HEK293 (cell line): Measurements from ENCODE around the gene PPA1.

Experiments
- CTCF ChIA-PET: fragments of 350-600 bp; formaldehyde crosslinking; extraction: SDS; loops from one replicate; lab custom pipeline; 2021; ENCODE audit warnings: antibody characterized with exemption; lab: Yijun Ruan, JAX
- POLR2A ChIA-PET: fragments of 300-600 bp; formaldehyde crosslinking; extraction: SDS; loops from one replicate; lab custom pipeline; 2020; ENCODE audit warnings: antibody characterized with exemption, inconsistent platforms; lab: Yijun Ruan, JAX
- H3K27ac ChIP-seq: fragments of 200-500 bp; sonication (Bioruptor generic); 2 replicates; pipeline ENCODE4 v1.5.1; 2014; ENCODE audit warnings: low read depth, low read length, control low read depth, inconsistent platforms; ENCODE audit errors: extremely low read depth
- H3K36me3 ChIP-seq, 2 experiments: fragments of 200-500 bp in 1 of 2; sonication (Bioruptor generic) in 1 of 2; 1 replicate in 1 of 2; 2 replicates in 1 of 2; pipeline ENCODE4 v1.5.1; 2014 to 2017; ENCODE audit warnings: inconsistent platforms in 2 of 2, low read length in 2 of 2; ENCODE audit not compliant: control insufficient read depth in 2 of 2, insufficient read depth in 1 of 2
- H3K4me1 ChIP-seq: fragments of 200-500 bp; sonication (Bioruptor generic); 2 replicates; pipeline ENCODE4 v1.5.1; 2014; ENCODE audit warnings: mild to moderate bottlenecking, low read length, inconsistent platforms; ENCODE audit not compliant: control insufficient read depth, insufficient read depth
- H3K4me3 ChIP-seq: 2 replicates; pipeline ENCODE4 v1.5.1; 2011; ENCODE audit warnings: low read depth, mild to moderate bottlenecking, control low read depth, low read length, moderate library complexity
- H3K9me3 ChIP-seq: fragments of 200-500 bp; sonication (Bioruptor generic); 2 replicates; pipeline ENCODE4 v1.5.1; 2014; ENCODE audit warnings: low read depth, low read length, inconsistent platforms; ENCODE audit not compliant: control insufficient read depth, insufficient read depth
- GLIS2 ChIP-seq: fragments of 450-650 bp; formaldehyde crosslinking; IDR thresholded peaks from 2 replicates; pipeline ENCODE4 v1.5.1; 2016; ENCODE audit warnings: missing biosample characterization, missing genetic modification characterization
- KLF16 ChIP-seq: fragments of 450-650 bp; formaldehyde crosslinking; IDR thresholded peaks from 2 replicates; pipeline ENCODE4 v1.5.1; 2017; ENCODE audit warnings: missing biosample characterization, missing genetic modification characterization
- OVOL3 ChIP-seq: fragments of 450-650 bp; formaldehyde crosslinking; IDR thresholded peaks from 2 replicates; pipeline ENCODE4 v1.5.1; 2016; ENCODE audit warnings: missing biosample characterization, missing genetic modification characterization
- PRDM1 ChIP-seq: fragments of 450-650 bp; formaldehyde crosslinking; IDR thresholded peaks from 2 replicates; pipeline ENCODE4; 2016; ENCODE audit warnings: missing biosample characterization, missing genetic modification characterization
- REPIN1 ChIP-seq: fragments of 450-650 bp; formaldehyde crosslinking; IDR thresholded peaks from 2 replicates; pipeline ENCODE4 v1.5.1; 2017; ENCODE audit warnings: missing biosample characterization, missing genetic modification characterization, low read depth
- SP7 ChIP-seq: fragments of 450-650 bp; formaldehyde crosslinking; IDR thresholded peaks from 2 replicates; pipeline ENCODE4 v1.5.1; 2016; ENCODE audit warnings: missing biosample characterization, missing genetic modification characterization
- ZBTB1 ChIP-seq: fragments of 450-650 bp; formaldehyde crosslinking; IDR thresholded peaks from 2 replicates; pipeline ENCODE4 v1.5.1; 2016; ENCODE audit warnings: missing biosample characterization, missing genetic modification characterization
- ZBTB20 ChIP-seq: fragments of 450-650 bp; formaldehyde crosslinking; IDR thresholded peaks from 2 replicates; pipeline ENCODE4 v1.5.1; 2016; ENCODE audit warnings: missing biosample characterization, missing genetic modification characterization
- ZBTB21 ChIP-seq: fragments of 450-650 bp; formaldehyde crosslinking; IDR thresholded peaks from 2 replicates; pipeline ENCODE4 v1.5.1; 2017; ENCODE audit warnings: missing biosample characterization, missing genetic modification characterization
- ZBTB48 ChIP-seq: fragments of 450-650 bp; formaldehyde crosslinking; IDR thresholded peaks from 2 replicates; pipeline ENCODE4 v1.5.1; 2016; ENCODE audit warnings: missing biosample characterization, missing genetic modification characterization
- ZBTB8A ChIP-seq: fragments of 450-650 bp; formaldehyde crosslinking; IDR thresholded peaks from 2 replicates; pipeline ENCODE4 v1.5.1; 2016; ENCODE audit warnings: missing biosample characterization, missing genetic modification characterization
- ZFP69B ChIP-seq: fragments of 450-650 bp; formaldehyde crosslinking; IDR thresholded peaks from 2 replicates; pipeline ENCODE4 v1.5.1; 2016; ENCODE audit warnings: missing biosample characterization, missing genetic modification characterization
- ZNF121 ChIP-seq: fragments of 450-650 bp; formaldehyde crosslinking; IDR thresholded peaks from 2 replicates; pipeline ENCODE4 v1.5.1; 2016; ENCODE audit warnings: missing biosample characterization, missing genetic modification characterization
- ZNF335 ChIP-seq: fragments of 450-650 bp; formaldehyde crosslinking; conservative IDR thresholded peaks from 2 replicates; pipeline ENCODE4 v1.5.1; 2016; ENCODE audit warnings: missing biosample characterization, missing genetic modification characterization
- ZNF391 ChIP-seq: fragments of 450-650 bp; formaldehyde crosslinking; IDR thresholded peaks from 2 replicates; pipeline ENCODE4 v1.5.1; 2016; ENCODE audit warnings: low read depth, missing biosample characterization, missing genetic modification characterization, borderline replicate concordance
- ZNF423 ChIP-seq: fragments of 450-650 bp; formaldehyde crosslinking; IDR thresholded peaks from 2 replicates; pipeline ENCODE4 v1.5.1; 2016; ENCODE audit warnings: missing biosample characterization, missing genetic modification characterization
- ZNF501 ChIP-seq: fragments of 450-650 bp; formaldehyde crosslinking; IDR thresholded peaks from 2 replicates; pipeline ENCODE4 v1.5.1; 2016; ENCODE audit warnings: missing biosample characterization, missing genetic modification characterization
- ZNF555 ChIP-seq: fragments of 450-650 bp; formaldehyde crosslinking; conservative IDR thresholded peaks from 2 replicates; pipeline ENCODE4 v1.5.1; 2017; ENCODE audit warnings: missing biosample characterization, mild to moderate bottlenecking, missing genetic modification characterization, inconsistent platforms
- ZNF621 ChIP-seq: fragments of 450-650 bp; formaldehyde crosslinking; IDR thresholded peaks from 2 replicates; pipeline ENCODE4 v1.5.1; 2017; ENCODE audit warnings: missing biosample characterization, missing genetic modification characterization
- ZNF626 ChIP-seq: fragments of 450-650 bp; sonication (Bioruptor Pico); formaldehyde crosslinking; IDR thresholded peaks from 2 replicates; pipeline ENCODE4 v1.5.1; 2018; ENCODE audit warnings: missing biosample characterization, missing genetic modification characterization, inconsistent platforms
- ZNF785 ChIP-seq: fragments of 450-650 bp; formaldehyde crosslinking; IDR thresholded peaks from 2 replicates; pipeline ENCODE4 v1.5.1; 2016; ENCODE audit warnings: missing biosample characterization, missing genetic modification characterization
- ZSCAN23 ChIP-seq: fragments of 450-650 bp; formaldehyde crosslinking; IDR thresholded peaks from 2 replicates; pipeline ENCODE4 v1.5.1; 2016; ENCODE audit warnings: missing biosample characterization, missing genetic modification characterization
- TF ChIP-seq, protein P1 (sequence below): fragments of 450-650 bp; formaldehyde crosslinking; optimal IDR thresholded peaks from 2 replicates; pipeline ENCODE3; 2016; ENCODE audit warnings: missing biosample characterization, mild to moderate bottlenecking, missing genetic modification characterization
- TF ChIP-seq, protein P2 (sequence below): fragments of 450-650 bp; formaldehyde crosslinking; IDR thresholded peaks from 2 replicates; pipeline ENCODE4 v1.5.1; 2016; ENCODE audit warnings: missing biosample characterization, missing genetic modification characterization
- TF ChIP-seq, protein P3 (sequence below): fragments of 450-650 bp; formaldehyde crosslinking; IDR thresholded peaks from 2 replicates; pipeline ENCODE4 v1.5.1; 2016; ENCODE audit warnings: missing biosample characterization, missing genetic modification characterization
- TF ChIP-seq, protein P4 (sequence below): fragments of 450-650 bp; formaldehyde crosslinking; IDR thresholded peaks from 2 replicates; pipeline ENCODE4 v1.5.0; 2017; ENCODE audit warnings: missing biosample characterization, missing genetic modification characterization, borderline replicate concordance
- TF ChIP-seq, protein P5 (sequence below): fragments of 450-650 bp; formaldehyde crosslinking; IDR thresholded peaks from 2 replicates; pipeline ENCODE4 v1.5.1; 2016; ENCODE audit warnings: missing biosample characterization, missing genetic modification characterization

PPA1 gene

DNA sequence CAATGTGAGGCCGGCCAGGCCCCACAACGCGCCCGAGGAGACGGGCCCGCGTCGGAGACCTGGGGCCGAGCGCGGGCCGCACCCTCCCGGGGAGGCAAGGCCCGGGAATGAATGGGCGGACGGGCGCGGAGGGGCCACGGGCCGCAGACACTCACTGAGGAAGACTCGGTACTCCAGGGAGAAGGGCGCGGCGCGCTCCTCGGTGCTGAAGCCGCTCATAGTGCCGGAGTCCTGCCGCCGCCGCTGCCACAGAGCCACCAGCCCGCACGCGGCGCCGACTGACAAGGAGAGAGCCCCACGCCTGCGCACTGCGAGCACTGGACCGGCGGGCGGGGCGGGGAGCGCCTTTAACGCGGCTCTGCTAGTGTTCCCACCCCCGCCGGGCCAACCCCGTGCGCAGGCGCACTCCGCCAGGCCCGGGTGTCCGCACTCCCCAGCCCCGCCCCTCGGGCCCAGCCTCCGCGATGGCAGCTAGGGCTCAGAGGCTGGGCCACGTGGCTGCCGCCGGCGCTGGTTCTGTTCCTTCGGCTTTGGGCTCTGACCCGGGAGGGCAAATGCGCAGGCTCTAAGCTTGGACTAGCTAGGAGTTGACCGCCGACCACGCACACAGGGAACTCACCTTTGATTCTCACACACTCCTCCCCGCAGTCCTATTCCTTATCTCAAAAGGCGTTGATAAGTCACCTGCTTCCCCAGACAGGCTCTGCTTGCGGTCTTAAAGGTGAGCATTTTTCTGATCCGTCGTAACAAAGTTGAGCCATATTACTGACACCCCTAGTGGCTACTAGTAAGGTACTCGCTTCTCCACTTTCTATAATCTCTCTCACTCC, at the start of gene PPA1:
PPA1 (minus strand) TSS at position 321 of the 830 bp plus-strand sequence; CDS start at position 219, 102 bp downstream.
- peak within 1 kb of the TSS; percentile 87 for H3K27ac ChIP-seq
- peak within 1 kb of the TSS; percentile 87 for H3K4me3 ChIP-seq
- H3K9me3 ChIP-seq = no peaks in the 10 kb centered on the region
- POLR2A ChIA-PET = interaction anchor here (0.6 to 3.0 kb wide), 15 partner anchors 8 to 171 kb away, joined by 3 to 22 read pairs (median 4); partner anchors contain the start of genes EIF4EBP2, SAR1A and TYSND1
- CTCF ChIA-PET = interaction anchor here (0.8 to 2.9 kb wide), 5 partner anchors 11 to 131 kb away, joined by 3 to 32 read pairs (median 4); no protein-coding TSS in a partner anchor
- H3K4me1 ChIP-seq = no peaks in the 10 kb centered on the region
- peaks cover 11 to 25% of the 10 kb centered on the region in 2 experiments for H3K36me3 ChIP-seq
- TF ChIP-seq KLF16 (tag by site-specific recombination) (peak; percentile 76), ZNF335 (tag by site-specific recombination) (peak; percentile 98), ZBTB21 (tag by site-specific recombination) (no peak), PRDM1 (0 out of 2 replicates have a peak, but pooled peaks have one; percentile 30), ZNF626 (tag by site-specific recombination) (no peak), ZFP69B (peak; percentile 60; the same call in 1 of the 2 replicates), ZNF391 (tag by site-specific recombination) (0 out of 2 replicates have a peak, but pooled peaks have one; percentile 17), ZNF423 (tag by site-specific recombination) (no peak), ZNF621 (tag by site-specific recombination) (no peak), OVOL3 (tag by site-specific recombination) (0 out of 2 replicates have a peak, but pooled peaks have one; percentile 22), REPIN1 (tag by site-specific recombination) (no peak), ZNF555 (no peak), ZBTB8A (tag by site-specific recombination) (peak; percentile 43), ZBTB48 (tag by site-specific recombination) (peak; percentile 39; the same call in 1 of the 2 replicates), ZNF501 (peak; percentile 47; the same call in 1 of the 2 replicates), GLIS2 (tag by site-specific recombination) (peak; percentile 75; the same call in 1 of the 2 replicates), ZSCAN23 (peak; percentile 59; the same call in 1 of the 2 replicates), SP7 (tag by site-specific recombination) (peak; percentile 62; the same call in 1 of the 2 replicates), ZBTB20 (peak; percentile 50; the same call in 1 of the 2 replicates), ZBTB1 (tag by site-specific recombination) (peak; percentile 75; the same call in 1 of the 2 replicates), ZNF121 (tag by site-specific recombination) (0 out of 2 replicates have a peak, but pooled peaks have one; percentile 7), ZNF785 (no peak)
- TF ChIP-seq, protein P1, sequence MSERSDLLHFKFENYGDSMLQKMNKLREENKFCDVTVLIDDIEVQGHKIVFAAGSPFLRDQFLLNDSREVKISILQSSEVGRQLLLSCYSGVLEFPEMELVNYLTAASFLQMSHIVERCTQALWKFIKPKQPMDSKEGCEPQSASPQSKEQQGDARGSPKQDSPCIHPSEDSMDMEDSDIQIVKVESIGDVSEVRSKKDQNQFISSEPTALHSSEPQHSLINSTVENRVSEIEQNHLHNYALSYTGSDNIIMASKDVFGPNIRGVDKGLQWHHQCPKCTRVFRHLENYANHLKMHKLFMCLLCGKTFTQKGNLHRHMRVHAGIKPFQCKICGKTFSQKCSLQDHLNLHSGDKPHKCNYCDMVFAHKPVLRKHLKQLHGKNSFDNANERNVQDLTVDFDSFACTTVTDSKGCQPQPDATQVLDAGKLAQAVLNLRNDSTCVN = peak; percentile 95
- TF ChIP-seq, protein P2, sequence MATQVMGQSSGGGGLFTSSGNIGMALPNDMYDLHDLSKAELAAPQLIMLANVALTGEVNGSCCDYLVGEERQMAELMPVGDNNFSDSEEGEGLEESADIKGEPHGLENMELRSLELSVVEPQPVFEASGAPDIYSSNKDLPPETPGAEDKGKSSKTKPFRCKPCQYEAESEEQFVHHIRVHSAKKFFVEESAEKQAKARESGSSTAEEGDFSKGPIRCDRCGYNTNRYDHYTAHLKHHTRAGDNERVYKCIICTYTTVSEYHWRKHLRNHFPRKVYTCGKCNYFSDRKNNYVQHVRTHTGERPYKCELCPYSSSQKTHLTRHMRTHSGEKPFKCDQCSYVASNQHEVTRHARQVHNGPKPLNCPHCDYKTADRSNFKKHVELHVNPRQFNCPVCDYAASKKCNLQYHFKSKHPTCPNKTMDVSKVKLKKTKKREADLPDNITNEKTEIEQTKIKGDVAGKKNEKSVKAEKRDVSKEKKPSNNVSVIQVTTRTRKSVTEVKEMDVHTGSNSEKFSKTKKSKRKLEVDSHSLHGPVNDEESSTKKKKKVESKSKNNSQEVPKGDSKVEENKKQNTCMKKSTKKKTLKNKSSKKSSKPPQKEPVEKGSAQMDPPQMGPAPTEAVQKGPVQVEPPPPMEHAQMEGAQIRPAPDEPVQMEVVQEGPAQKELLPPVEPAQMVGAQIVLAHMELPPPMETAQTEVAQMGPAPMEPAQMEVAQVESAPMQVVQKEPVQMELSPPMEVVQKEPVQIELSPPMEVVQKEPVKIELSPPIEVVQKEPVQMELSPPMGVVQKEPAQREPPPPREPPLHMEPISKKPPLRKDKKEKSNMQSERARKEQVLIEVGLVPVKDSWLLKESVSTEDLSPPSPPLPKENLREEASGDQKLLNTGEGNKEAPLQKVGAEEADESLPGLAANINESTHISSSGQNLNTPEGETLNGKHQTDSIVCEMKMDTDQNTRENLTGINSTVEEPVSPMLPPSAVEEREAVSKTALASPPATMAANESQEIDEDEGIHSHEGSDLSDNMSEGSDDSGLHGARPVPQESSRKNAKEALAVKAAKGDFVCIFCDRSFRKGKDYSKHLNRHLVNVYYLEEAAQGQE (tag by site-specific recombination) = peak; percentile 65
- TF ChIP-seq, protein P3, sequence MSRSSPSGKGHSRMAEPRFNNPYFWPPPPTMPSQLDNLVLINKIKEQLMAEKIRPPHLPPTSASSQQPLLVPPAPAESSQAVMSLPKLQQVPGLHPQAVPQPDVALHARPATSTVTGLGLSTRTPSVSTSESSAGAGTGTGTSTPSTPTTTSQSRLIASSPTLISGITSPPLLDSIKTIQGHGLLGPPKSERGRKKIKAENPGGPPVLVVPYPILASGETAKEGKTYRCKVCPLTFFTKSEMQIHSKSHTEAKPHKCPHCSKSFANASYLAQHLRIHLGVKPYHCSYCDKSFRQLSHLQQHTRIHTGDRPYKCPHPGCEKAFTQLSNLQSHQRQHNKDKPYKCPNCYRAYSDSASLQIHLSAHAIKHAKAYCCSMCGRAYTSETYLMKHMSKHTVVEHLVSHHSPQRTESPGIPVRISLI (tag by site-specific recombination) = no peak
- TF ChIP-seq, protein P4, sequence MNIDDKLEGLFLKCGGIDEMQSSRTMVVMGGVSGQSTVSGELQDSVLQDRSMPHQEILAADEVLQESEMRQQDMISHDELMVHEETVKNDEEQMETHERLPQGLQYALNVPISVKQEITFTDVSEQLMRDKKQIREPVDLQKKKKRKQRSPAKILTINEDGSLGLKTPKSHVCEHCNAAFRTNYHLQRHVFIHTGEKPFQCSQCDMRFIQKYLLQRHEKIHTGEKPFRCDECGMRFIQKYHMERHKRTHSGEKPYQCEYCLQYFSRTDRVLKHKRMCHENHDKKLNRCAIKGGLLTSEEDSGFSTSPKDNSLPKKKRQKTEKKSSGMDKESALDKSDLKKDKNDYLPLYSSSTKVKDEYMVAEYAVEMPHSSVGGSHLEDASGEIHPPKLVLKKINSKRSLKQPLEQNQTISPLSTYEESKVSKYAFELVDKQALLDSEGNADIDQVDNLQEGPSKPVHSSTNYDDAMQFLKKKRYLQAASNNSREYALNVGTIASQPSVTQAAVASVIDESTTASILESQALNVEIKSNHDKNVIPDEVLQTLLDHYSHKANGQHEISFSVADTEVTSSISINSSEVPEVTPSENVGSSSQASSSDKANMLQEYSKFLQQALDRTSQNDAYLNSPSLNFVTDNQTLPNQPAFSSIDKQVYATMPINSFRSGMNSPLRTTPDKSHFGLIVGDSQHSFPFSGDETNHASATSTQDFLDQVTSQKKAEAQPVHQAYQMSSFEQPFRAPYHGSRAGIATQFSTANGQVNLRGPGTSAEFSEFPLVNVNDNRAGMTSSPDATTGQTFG = no peak
- TF ChIP-seq, protein P5, sequence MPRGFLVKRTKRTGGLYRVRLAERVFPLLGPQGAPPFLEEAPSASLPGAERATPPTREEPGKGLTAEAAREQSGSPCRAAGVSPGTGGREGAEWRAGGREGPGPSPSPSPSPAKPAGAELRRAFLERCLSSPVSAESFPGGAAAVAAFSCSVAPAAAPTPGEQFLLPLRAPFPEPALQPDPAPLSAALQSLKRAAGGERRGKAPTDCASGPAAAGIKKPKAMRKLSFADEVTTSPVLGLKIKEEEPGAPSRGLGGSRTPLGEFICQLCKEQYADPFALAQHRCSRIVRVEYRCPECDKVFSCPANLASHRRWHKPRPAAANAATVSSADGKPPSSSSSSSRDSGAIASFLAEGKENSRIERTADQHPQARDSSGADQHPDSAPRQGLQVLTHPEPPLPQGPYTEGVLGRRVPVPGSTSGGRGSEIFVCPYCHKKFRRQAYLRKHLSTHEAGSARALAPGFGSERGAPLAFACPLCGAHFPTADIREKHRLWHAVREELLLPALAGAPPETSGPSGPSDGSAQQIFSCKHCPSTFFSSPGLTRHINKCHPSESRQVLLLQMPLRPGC (tag by site-specific recombination) = peak; percentile 34; the same call in 1 of the 2 replicates
